Suprapubic skin (tissue), 4 donors: ENCODE data around the gene SUFU. TPM values are rescaled to one million over a fixed set of nuclear protein-coding genes. Genes with fewer than 3 reads are reported as not detected.

Experiments used
- DNase-seq, 2 donors: peaks; one replicate each; pipeline ENCODE4 v3.0.0-alpha.2; 2019; ENCODE audit warnings: low spot score in 2 of 2
- H3K27ac ChIP-seq: fragments of 200-600 bp; sonication (generic); one replicate; pipeline ENCODE4 v1.5.1; 2019
- H3K27me3 ChIP-seq: fragments of 200-600 bp; sonication (generic); one replicate; pipeline ENCODE4 v1.5.1; 2019
- H3K36me3 ChIP-seq: fragments of 200-600 bp; sonication (generic); one replicate; pipeline ENCODE4 v1.5.1; 2019
- H3K4me1 ChIP-seq: fragments of 200-600 bp; sonication (generic); one replicate; pipeline ENCODE4 v1.5.1; 2019
- H3K4me3 ChIP-seq: fragments of 200-600 bp; sonication (generic); one replicate; pipeline ENCODE4 v1.5.1; 2019; ENCODE audit warnings: mild to moderate bottlenecking
- H3K9me3 ChIP-seq: fragments of 200-600 bp; sonication (generic); one replicate; pipeline ENCODE4 v1.5.1; 2019
- CTCF ChIP-seq, 2 donors: fragments of 200-600 bp in 1 of 2; fragments of 450-650 bp in 1 of 2; sonication (generic) in 1 of 2; IDR thresholded peaks; one replicate each; pipeline ENCODE4 v1.5.1; 2016 to 2019; ENCODE audit warnings: antibody characterized with exemption in 2 of 2, mild to moderate bottlenecking in 1 of 2, moderate library complexity in 1 of 2
- EP300 ChIP-seq: sonication (generic); formaldehyde crosslinking; IDR thresholded peaks from one replicate; pipeline ENCODE4 v1.6.1; 2017; ENCODE audit warnings: antibody characterized with exemption
- POLR2A ChIP-seq, 2 donors: fragments of 450-650 bp; IDR thresholded peaks; one replicate each; pipeline ENCODE4 v1.6.1; 2017; ENCODE audit warnings: antibody characterized with exemption in 2 of 2, mild to moderate bottlenecking in 2 of 2, moderate library complexity in 2 of 2
- POLR2AphosphoS5 ChIP-seq, 3 donors: sonication (generic); formaldehyde crosslinking; IDR thresholded peaks; one replicate each; pipeline ENCODE4 v1.6.1; 2017; ENCODE audit warnings: antibody characterized with exemption in 3 of 3
- WGBS: methylation state at CpG from one replicate; pipeline ENCODE4 v1.1.5; 2018; 5-methylcytosine and 5-hydroxymethylcytosine counted together
- total RNA-seq, 4 donors: library from RNA; depleted of rRNA; stranded (reverse); fragments of >200 nt; gene quantifications; one replicate each; pipeline ENCODE4 v1.1.0, GENCODE V29; 2016

The SUFU gene
- total RNA-seq, 4 donors from 2014 or later: 15.3 to 22.7 (median 18.9) TPM

GRCh38 chr10:102654566-102654965, 150.8 kb downstream of the SUFU start:
- WGBS: 86% methylated on average over 6 of the region's 7 CpGs
- Histone ChIP-seq H3K36me3 (peaks cover 67% of the 10 kb centered on the region), H3K9me3 (no peaks in the 10 kb centered on the region), H3K4me1 (peaks cover 52% of the 10 kb centered on the region), H3K4me3 (no peak overlapping the region), H3K27me3 (no peaks in the 10 kb centered on the region), H3K27ac (no peak overlapping the region)
- no peak for TF ChIP-seq CTCF (IDR thresholded peaks at IDR 0.05)
- TF ChIP-seq POLR2AphosphoS5 (IDR thresholded peaks at IDR 0.05): no peak
- no peak for TF ChIP-seq EP300
- no peak for TF ChIP-seq POLR2A (IDR thresholded peaks at IDR 0.05)
- DNase-seq: no peak

GRCh38 chr10:102654969-102655368, 151.2 kb downstream of the SUFU start:
- TF ChIP-seq POLR2AphosphoS5 (IDR thresholded peaks at IDR 0.05) (no peak), POLR2A (IDR thresholded peaks at IDR 0.05) (no peak), CTCF (IDR thresholded peaks at IDR 0.05) (no peak), EP300 (no peak)

GRCh38 chr10:102656026-102656425, 152.3 kb downstream of the SUFU start:
- H3K27me3 ChIP-seq: no peaks in the 10 kb centered on the region
- WGBS: over 99% methylated on average over 10 of the region's 12 CpGs
- no peak overlapping the region for H3K4me3 ChIP-seq
- H3K4me1 ChIP-seq: peaks cover 47% of the 10 kb centered on the region
- peaks cover 66% of the 10 kb centered on the region for H3K36me3 ChIP-seq
- H3K9me3 ChIP-seq: no peaks in the 10 kb centered on the region
- no peak for DNase-seq
- TF ChIP-seq POLR2AphosphoS5 (IDR thresholded peaks at IDR 0.05): no peak
- no peak for TF ChIP-seq EP300
- no peak for TF ChIP-seq CTCF (IDR thresholded peaks at IDR 0.05)
- no peak for TF ChIP-seq POLR2A (IDR thresholded peaks at IDR 0.05)
- no peak overlapping the region for H3K27ac ChIP-seq

More at GRCh38 chr10:102654969-102655368, 151.2 kb downstream of the SUFU start:
- H3K27ac ChIP-seq: no peak overlapping the region
- WGBS: 86% methylated on average over 11 of the region's 12 CpGs
- H3K27me3 ChIP-seq: no peaks in the 10 kb centered on the region
- no peaks in the 10 kb centered on the region for H3K9me3 ChIP-seq
- no peak for DNase-seq
- no peak overlapping the region for H3K4me3 ChIP-seq
- H3K36me3 ChIP-seq: peaks cover 67% of the 10 kb centered on the region
- H3K4me1 ChIP-seq: peaks cover 48% of the 10 kb centered on the region

- WGBS: 92% methylated on average over 34 of the region's 42 CpGs
- no peak for DNase-seq
Measured at GRCh38 chr10:102656791-102657371, 153.1 kb downstream of the SUFU start.

More at GRCh38 chr10:102656791-102657371, 153.1 kb downstream of the SUFU start:
- TF ChIP-seq POLR2AphosphoS5 (IDR thresholded peaks at IDR 0.05): no peak
- TF ChIP-seq EP300: no peak
- TF ChIP-seq POLR2A (IDR thresholded peaks at IDR 0.05): no peak
- TF ChIP-seq CTCF (IDR thresholded peaks at IDR 0.05): no peak
- Histone ChIP-seq H3K27me3 (no peaks in the 10 kb centered on the region), H3K27ac (peak overlapping the region; percentile 58), H3K36me3 (peaks cover 57% of the 10 kb centered on the region), H3K4me1 (peaks cover 45% of the 10 kb centered on the region), H3K4me3 (no peak overlapping the region), H3K9me3 (no peaks in the 10 kb centered on the region)
